Measurements from ENCODE around the gene NPLOC4. TPM values are rescaled to one million over a fixed set of nuclear protein-coding genes. Genes with fewer than 3 reads are reported as not detected.
"Not testable (repeated sequence)": the region's sequence is repeated elsewhere in the genome, so short reads cannot be mapped to it uniquely, and the experiment has no call there.

NPLOC4 gene
- total and polyA plus RNA-seq, 4 donors, result 30.1 to 98.0 (median 51.3) TPM

- Histone ChIP-seq H3K27me3 (ENCODE audit: control insufficient read depth in 3 of 3, insufficient read depth in 3 of 3, low read length in 2 of 3) (peaks cover 0 to 22% (median 21%) of the 10 kb centered on the region in 3 donors), H3K36me3 (ENCODE audit: control insufficient read depth in 4 of 4, insufficient read depth in 4 of 4, low read length in 4 of 4) (no peaks in the 10 kb centered on the region), H3K27ac (ENCODE audit: low read depth in 1 of 2, low read length in 1 of 2) (no peak overlapping the region), H3K4me1 (ENCODE audit: control insufficient read depth in 5 of 5, insufficient read depth in 5 of 5, low read length in 5 of 5) (peaks cover 0 to 10% (median 6%) of the 10 kb centered on the region in 5 donors), H3K9ac (ENCODE audit: insufficient read depth in 1 of 2, low read length in 2 of 2) (no peak overlapping the region), H3K4me3 (no peak overlapping the region), H3K9me3 (ENCODE audit: control insufficient read depth in 4 of 4, insufficient read depth in 3 of 4, low read length in 3 of 4) (peaks cover 0 to 2% (median 0%) of the 10 kb centered on the region in 4 donors)
- WGBS, 2 donors, result 94% methylated on average over 11 of the region's 11 CpGs
- ATAC-seq (ENCODE audit: insufficient read depth, low FRiP score), result no peak
- TF ChIP-seq, protein P1, sequence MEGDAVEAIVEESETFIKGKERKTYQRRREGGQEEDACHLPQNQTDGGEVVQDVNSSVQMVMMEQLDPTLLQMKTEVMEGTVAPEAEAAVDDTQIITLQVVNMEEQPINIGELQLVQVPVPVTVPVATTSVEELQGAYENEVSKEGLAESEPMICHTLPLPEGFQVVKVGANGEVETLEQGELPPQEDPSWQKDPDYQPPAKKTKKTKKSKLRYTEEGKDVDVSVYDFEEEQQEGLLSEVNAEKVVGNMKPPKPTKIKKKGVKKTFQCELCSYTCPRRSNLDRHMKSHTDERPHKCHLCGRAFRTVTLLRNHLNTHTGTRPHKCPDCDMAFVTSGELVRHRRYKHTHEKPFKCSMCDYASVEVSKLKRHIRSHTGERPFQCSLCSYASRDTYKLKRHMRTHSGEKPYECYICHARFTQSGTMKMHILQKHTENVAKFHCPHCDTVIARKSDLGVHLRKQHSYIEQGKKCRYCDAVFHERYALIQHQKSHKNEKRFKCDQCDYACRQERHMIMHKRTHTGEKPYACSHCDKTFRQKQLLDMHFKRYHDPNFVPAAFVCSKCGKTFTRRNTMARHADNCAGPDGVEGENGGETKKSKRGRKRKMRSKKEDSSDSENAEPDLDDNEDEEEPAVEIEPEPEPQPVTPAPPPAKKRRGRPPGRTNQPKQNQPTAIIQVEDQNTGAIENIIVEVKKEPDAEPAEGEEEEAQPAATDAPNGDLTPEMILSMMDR (IDR thresholded peaks at IDR 0.05; ENCODE audit: control extremely low read depth, extremely low read depth), result no peak
- DNase-seq, result no peak
These were observed 104.2 kb downstream of the NPLOC4 start for GRCh38 chr17:81532490-81533287.

- not testable (repeated sequence) for H3K36me3 ChIP-seq (ENCODE audit: control insufficient read depth in 4 of 4, insufficient read depth in 4 of 4, low read length in 4 of 4); DNase-seq; H3K9ac ChIP-seq (ENCODE audit: insufficient read depth in 1 of 2, low read length in 2 of 2); H3K27ac ChIP-seq (ENCODE audit: low read depth in 1 of 2, low read length in 1 of 2); H3K4me1 ChIP-seq (ENCODE audit: control insufficient read depth in 5 of 5, insufficient read depth in 5 of 5, low read length in 5 of 5); ATAC-seq (ENCODE audit: insufficient read depth, low FRiP score); H3K4me3 ChIP-seq; H3K9me3 ChIP-seq (ENCODE audit: control insufficient read depth in 4 of 4, insufficient read depth in 3 of 4, low read length in 3 of 4)
- WGBS, 2 donors, result 95 to 96% methylated on average over 3 of the region's 3 CpGs
- peaks cover 0 to 26% (median 19%) of the 10 kb centered on the region in 3 donors for H3K27me3 ChIP-seq (ENCODE audit: control insufficient read depth in 3 of 3, insufficient read depth in 3 of 3, low read length in 2 of 3)
These were observed 104.9 kb downstream of the NPLOC4 start for GRCh38 chr17:81531998-81532404.

DNA sequence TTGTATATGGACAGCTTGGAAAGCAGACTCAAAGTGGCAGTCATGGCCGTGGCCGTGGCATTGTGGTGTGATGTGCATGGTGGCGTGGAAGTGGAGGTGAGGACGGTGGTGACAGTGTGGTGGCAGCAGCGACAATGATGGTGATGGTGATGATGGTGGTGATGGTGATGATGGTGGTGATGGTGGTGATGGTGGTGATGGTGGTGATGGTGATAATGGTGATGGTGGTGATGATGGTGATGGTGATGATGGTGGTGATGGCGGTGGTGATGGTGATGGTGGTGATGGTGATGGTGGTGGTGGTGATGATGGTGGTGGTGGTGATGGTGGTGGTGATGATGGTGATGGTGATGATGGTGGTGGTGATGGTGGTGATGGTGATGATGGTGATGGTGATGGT is 105.9 kb downstream of the NPLOC4 start:
- not testable (repeated sequence) for H3K9me3 ChIP-seq (ENCODE audit: control insufficient read depth in 4 of 4, insufficient read depth in 3 of 4, low read length in 3 of 4); ATAC-seq (ENCODE audit: insufficient read depth, low FRiP score); H3K27ac ChIP-seq (ENCODE audit: low read depth in 1 of 2, low read length in 1 of 2); H3K36me3 ChIP-seq (ENCODE audit: control insufficient read depth in 4 of 4, insufficient read depth in 4 of 4, low read length in 4 of 4); H3K9ac ChIP-seq (ENCODE audit: insufficient read depth in 1 of 2, low read length in 2 of 2); H3K4me1 ChIP-seq (ENCODE audit: control insufficient read depth in 5 of 5, insufficient read depth in 5 of 5, low read length in 5 of 5); H3K4me3 ChIP-seq; DNase-seq
- WGBS, 2 donors, result 81 to 82% methylated on average over 6 of the region's 6 CpGs
- H3K27me3 ChIP-seq (ENCODE audit: control insufficient read depth in 3 of 3, insufficient read depth in 3 of 3, low read length in 2 of 3), result peaks cover 0 to 25% (median 16%) of the 10 kb centered on the region in 3 donors

- TF ChIP-seq, protein P1 (IDR thresholded peaks at IDR 0.05; ENCODE audit: control extremely low read depth, extremely low read depth), result no peak
- ATAC-seq (ENCODE audit: insufficient read depth, low FRiP score), result no peak
- peaks cover 0 to 2% (median 0%) of the 10 kb centered on the region in 4 donors for H3K9me3 ChIP-seq (ENCODE audit: control insufficient read depth in 4 of 4, insufficient read depth in 3 of 4, low read length in 3 of 4)
- WGBS, 2 donors, result 88 to 93% methylated on average over 6 of the region's 6 CpGs
- DNase-seq, result no peak
- H3K27ac ChIP-seq (ENCODE audit: low read depth in 1 of 2, low read length in 1 of 2), result no peak overlapping the region
- no peaks in the 10 kb centered on the region for H3K36me3 ChIP-seq (ENCODE audit: control insufficient read depth in 4 of 4, insufficient read depth in 4 of 4, low read length in 4 of 4)
- H3K4me1 ChIP-seq (ENCODE audit: control insufficient read depth in 5 of 5, insufficient read depth in 5 of 5, low read length in 5 of 5), result peaks cover 0 to 5% (median 0%) of the 10 kb centered on the region in 5 donors
- peaks cover 0 to 18% (median 8%) of the 10 kb centered on the region in 3 donors for H3K27me3 ChIP-seq (ENCODE audit: control insufficient read depth in 3 of 3, insufficient read depth in 3 of 3, low read length in 2 of 3)
- H3K9ac ChIP-seq (ENCODE audit: insufficient read depth in 1 of 2, low read length in 2 of 2), result no peak overlapping the region
- H3K4me3 ChIP-seq, result no peak overlapping the region
These were observed 107.5 kb downstream of the NPLOC4 start for GRCh38 chr17:81529437-81529803.

All from lung (tissue), 12 donors.